Anterior cingulate cortex (tissue), 58 donors: Measurements from ENCODE around the gene NASP.
"Not testable (repeated sequence)": the region's sequence is repeated elsewhere in the genome, so short reads cannot be mapped to it uniquely, and the experiment has no call there.

ENCODE experiments used
- DNase-seq, 58 donors: peaks; one replicate each; lab custom pipeline; 2025; lab: John Stamatoyannopoulos, UW

The NASP gene

DNA sequence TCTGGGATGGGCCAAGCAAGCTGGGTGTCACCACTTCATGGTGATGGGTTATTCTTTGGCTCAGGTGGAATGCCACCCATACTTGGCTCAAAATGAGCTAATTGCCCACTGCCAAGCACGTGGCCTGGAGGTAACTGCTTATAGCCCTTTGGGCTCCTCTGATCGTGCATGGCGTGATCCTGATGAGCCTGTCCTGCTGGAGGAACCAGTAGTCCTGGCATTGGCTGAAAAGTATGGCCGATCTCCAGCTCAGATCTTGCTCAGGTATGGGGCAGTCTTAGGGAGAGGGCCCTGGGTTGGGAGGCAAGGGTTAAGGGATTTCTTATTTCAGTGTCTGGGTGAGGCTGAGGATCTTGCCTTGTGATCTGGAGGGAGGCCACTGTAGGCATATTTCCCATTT is 15.4 kb upstream of the NASP start:
- no peak for DNase-seq

- DNase-seq, result no peak
These were observed 14.3 kb upstream of the NASP start for GRCh38 chr1:45569571-45569961.

DNA sequence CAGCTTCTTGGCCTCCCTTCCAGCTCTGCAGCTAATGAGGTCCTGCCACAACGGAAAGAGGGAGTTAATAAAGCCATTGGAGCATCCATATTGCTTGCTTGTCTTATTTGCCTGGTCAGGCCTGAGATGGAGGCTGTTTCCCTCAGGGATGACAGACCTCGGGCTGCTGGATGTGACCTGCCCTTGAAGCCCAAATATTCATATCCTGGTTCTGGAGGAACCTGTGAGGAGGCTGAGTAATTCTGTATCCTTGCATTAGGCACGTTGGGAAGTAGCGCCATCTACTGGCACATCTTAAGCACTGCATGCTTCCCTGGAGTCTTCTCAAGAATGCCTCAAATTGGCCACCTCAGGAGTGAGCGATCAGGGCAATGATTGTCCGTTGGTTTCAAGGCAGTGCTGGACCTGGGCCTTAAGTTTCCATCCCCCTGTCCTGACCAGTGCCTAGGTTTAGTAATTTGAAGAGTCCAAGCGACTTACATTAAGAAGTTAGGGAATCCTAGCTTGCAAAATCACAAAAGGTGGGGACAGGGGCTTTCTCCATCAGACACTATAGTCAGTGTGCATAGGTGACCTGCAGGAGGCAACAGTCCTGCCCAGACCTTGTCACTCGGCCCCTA is 13.8 kb upstream of the NASP start:
- peak in 54 of 58 donors; percentile 6 to 78 (median 43) for DNase-seq

DNA sequence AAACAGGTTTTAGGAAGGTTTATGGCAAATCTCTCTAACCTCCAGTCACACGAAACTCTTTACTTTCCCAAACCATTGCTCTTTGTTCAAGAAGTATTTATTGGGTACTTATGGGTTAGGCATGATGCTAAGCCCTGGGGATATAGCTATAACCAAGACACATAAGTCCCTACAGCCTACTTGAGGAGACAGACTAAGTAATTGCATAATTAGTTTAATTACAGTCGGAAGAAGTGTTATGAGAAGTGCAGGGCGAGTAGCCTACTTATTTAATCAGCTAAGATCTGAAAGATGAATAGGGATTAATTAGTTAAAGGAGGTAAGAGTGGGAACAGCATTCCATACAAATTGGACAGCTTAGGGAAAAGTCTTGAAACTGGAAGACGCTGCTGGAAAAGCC is 13.2 kb upstream of the NASP start:
- no peak for DNase-seq

GRCh38 chr1:45573231-45573804 is 10.5 kb upstream of the NASP start:
- no peak for DNase-seq

DNA sequence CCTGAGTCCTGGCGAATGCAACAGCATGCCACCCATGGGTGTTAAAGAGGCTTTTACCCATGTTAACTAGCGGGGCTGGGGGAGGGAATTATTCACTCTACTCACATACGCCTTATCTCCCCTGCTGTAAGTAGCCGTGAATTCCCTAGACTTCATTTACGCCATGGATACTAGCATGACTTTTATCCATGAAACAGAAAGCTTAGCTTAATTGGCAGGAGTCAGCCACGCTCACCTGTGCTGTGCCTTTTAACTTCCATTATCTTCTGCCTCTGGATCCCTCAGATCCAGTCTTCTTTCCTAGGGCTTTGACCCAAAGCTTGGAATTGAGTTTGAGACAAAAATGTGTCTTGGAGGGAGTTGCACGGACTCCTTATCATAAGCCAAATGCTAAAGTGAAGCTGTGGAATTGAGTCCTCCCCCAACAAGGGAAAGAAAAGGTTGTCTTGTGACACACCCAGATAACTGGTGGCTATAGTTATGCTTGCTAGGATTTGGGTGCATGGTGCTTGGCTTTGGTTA is 9.7 kb upstream of the NASP start:
- DNase-seq, result no peak

DNA sequence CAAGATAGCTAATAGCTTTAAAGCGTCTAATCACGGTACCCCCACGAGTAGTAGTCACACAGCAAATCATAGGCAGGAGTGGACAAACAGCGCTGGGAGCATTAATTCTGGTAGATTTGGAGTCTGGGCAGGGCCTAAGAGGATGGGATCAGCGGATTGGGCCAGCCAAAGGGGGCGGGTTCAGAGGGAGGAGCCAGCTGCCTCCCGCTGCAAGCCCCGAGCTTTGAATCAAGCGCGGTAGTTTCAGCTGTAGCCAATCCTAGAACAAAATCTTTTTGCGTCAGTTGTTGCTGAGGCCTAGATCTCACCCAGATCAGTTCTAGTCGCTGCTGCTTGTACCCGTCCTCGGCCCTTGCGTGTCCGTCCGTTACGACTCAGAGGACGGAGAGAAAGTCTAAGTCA is 576 bp upstream of the NASP start:
- DNase-seq, result peak in 57 of 58 donors; percentile 65 to 97 (median 90)

DNA sequence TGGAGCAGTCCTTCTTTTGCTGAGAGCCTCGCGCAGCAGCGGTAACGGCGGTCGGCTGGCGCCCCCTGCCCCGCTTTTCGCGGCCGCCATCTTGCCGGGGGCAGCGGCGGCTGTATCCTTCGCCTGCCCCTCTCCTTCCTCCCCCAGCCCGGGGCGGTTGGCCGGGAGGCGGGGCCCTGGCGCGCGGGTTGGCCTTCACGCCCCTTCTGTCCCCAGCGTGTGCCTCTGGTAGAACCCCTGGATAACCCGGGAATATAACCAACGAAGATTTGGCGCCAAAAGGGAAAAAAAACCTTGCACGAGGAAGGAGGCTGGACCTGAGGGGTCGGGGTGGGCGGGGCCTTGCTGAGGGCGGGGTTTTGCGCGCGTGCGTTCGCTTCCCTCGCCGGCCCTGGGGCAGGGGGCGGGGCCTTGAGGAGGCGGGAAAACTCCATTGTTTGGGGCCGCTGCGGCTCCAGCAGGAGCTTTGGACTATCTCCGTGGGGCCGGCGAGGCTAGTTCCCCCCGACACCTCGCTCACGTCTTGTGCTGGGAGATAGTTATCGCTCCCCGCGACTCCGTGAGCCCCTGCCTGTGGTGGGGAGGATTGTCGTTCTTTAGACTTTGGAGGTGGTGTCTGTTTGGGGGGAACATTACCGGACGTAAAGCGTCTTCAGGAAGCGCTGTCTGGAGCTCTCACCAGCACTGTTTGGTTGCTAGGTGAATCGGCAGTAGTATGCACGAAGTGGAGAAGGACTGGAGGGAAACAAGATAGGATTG is 689 bp downstream of the NASP start:
- DNase-seq, result peak in 57 of 58 donors; percentile 29 to 90 (median 78)

DNA sequence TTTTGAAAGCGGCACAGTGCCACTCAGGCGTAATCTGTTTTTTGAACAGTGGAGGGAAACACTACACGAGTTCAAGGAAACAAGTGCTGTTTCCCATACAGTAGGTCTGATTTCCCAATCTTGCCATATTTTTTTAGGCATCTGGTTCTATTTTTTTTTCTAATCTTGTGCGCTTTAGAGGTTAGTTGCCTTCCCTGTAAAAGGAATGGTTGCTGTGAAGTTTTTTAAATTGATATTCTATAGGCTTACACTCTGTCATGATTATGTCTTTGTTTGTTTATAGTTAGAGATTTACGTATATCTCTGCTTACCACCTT is 1.2 kb downstream of the NASP start:
- DNase-seq, result no peak

GRCh38 chr1:45585496-45586075 is 1.7 kb downstream of the NASP start:
- no peak for DNase-seq

- DNase-seq, result no peak
These were observed 2.9 kb downstream of the NASP start for GRCh38 chr1:45586769-45587168.

GRCh38 chr1:45589861-45590260 is 6.0 kb downstream of the NASP start:
- no peak for DNase-seq

DNA sequence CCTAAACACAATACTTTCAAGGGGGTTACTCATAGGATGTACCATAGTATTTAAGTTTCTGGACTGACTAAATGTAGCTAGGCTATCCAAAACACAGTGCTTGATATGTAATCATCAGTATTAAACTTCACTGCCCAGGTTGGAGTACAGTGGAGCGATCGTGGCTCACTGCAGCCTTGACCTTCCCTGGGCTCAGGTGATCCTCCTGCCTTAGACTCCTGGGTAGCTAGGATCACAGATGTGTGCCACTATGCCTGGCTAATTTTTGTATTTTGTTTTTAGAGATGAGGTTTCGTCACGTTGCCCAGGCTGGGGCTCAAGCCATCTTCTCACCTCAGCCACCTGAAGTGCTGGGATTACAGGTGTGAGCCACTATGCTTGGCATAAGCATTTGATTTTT is 10.6 kb downstream of the NASP start:
- no peak for DNase-seq

DNA sequence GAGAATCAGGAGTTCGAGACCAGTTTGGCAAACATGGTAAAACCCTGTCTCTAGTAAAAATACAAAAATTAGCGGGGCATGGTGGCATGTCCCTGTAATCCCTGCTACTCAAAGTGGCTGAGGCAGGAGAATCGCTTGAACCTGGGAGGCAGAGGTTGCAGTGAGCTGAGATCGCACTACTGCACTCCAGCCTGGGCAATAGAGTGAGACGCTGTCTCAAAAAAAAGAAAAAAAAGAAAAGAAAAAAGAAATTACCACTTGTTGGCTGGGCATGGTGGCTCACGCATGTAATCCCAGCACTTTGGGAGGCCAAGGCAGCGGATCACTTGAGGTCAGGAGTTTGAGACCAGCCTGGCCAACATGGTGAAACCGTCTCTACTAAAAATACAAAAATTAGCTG is 12.9 kb downstream of the NASP start:
- not testable (repeated sequence) for DNase-seq

GRCh38 chr1:45604239-45604638 is 20.4 kb downstream of the NASP start:
- no peak for DNase-seq

DNA sequence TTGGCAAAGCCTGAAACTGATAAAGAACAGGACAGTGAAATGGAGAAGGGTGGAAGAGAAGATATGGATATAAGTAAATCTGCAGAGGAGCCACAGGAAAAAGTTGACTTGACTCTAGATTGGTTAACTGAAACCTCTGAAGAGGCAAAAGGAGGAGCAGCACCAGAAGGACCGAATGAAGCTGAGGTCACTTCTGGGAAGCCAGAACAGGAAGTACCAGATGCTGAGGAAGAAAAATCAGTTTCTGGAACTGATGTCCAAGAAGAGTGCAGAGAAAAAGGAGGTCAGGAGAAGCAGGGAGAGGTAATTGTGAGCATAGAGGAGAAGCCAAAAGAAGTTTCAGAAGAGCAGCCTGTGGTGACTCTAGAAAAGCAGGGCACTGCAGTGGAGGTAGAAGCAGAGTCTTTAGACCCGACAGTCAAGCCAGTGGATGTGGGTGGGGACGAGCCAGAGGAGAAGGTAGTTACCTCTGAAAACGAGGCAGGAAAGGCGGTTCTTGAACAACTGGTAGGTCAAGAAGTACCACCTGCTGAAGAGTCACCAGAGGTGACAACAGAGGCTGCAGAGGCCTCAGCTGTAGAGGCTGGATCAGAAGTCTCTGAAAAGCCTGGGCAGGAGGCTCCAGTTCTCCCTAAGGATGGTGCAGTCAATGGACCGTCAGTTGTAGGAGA is 23.7 kb downstream of the NASP start:
- DNase-seq, result no peak

DNA sequence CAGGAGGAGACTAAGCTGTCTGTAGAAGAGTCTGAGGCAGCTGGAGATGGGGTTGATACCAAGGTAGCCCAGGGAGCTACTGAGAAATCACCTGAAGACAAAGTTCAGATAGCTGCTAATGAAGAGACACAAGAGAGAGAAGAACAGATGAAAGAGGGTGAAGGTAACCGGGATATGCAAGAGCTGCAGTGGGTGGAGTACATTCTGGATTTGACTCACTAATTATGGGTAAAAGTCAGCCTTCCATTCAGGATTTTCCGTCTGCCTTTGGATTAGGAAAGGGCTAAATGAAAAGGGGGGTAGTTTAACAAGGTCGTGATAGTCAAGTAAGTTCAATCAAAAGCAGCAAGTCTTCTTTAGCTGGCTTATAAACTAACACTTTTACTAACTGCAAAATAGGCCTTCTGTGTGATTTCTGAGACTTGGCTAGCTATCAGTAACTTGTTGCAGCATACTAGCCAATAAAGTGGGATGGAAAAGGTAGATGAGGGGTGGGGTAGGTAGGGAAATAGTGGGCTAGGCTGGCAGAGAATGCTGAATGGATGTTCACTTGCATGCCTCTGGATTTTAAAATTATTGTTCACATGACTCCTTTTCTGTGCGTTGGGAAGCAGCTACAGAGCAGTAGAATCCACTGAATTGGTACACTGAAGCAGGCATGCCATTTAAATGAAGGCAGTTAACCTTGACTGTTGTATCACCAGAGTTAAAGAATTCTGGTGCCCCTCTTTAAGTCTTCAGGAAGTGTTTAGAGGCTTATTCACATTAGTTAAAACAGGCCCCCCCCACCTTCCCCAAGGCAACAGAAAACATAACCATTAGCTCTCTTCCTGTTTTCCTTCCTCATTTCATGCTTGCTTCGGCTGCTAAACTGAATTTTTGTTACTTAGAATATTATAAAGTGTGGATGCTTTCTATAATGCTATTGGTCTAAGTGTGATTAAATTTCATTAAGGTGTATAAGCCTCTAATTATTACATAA is 24.6 kb downstream of the NASP start:
- DNase-seq, result no peak

GRCh38 chr1:45610589-45611226 is 26.9 kb downstream of the NASP start:
- DNase-seq, result no peak

- no peak for DNase-seq
These were observed 29.2 kb downstream of the NASP start for GRCh38 chr1:45612941-45613579.
